Astrocyte (in vitro differentiated cells and primary cell): ENCODE measurements around the gene GRIN2A. TPM values are rescaled to one million over a fixed set of nuclear protein-coding genes. Genes with fewer than 3 reads are reported as not detected.

Source experiments
- DNase-seq: peaks from one replicate; pipeline ENCODE4 v3.0.0-alpha.2; 2010; ENCODE audit warnings: low read depth
- FAIRE-seq: peaks from 2 replicates; lab custom pipeline; 2011; peaks lifted over from hg19 to GRCh38; lab: Jason Lieb, UNC
- H2AFZ ChIP-seq: 2 replicates; pipeline ENCODE4 v1.6.0; 2012; ENCODE audit warnings: low read depth, low read length, inconsistent platforms
- H3K27ac ChIP-seq: 2 replicates; pipeline ENCODE4 v1.5.1; 2011; ENCODE audit warnings: low read depth, low read length, inconsistent platforms
- H3K27me3 ChIP-seq: 2 replicates; pipeline ENCODE4 v1.6.0; 2011; ENCODE audit warnings: low read length, inconsistent platforms; ENCODE audit not compliant: insufficient read depth
- H3K36me3 ChIP-seq: 2 replicates; pipeline ENCODE4 v1.5.1; 2011; ENCODE audit warnings: low read length, inconsistent platforms; ENCODE audit not compliant: insufficient read depth
- H3K4me1 ChIP-seq: 2 replicates; pipeline ENCODE4 v1.5.1; 2011; ENCODE audit warnings: low read length, inconsistent platforms; ENCODE audit not compliant: insufficient read depth
- H3K4me2 ChIP-seq: 2 replicates; pipeline ENCODE4 v1.6.0; 2012; ENCODE audit warnings: low read length, inconsistent platforms
- H3K4me3 ChIP-seq: 2 replicates; pipeline ENCODE4 v1.5.1; 2011; ENCODE audit warnings: low read depth, mild to moderate bottlenecking, low read length, inconsistent platforms; ENCODE audit not compliant: insufficient read depth
- H3K79me2 ChIP-seq: 2 replicates; pipeline ENCODE4 v1.6.0; 2012; ENCODE audit warnings: mild to moderate bottlenecking, low read length, inconsistent platforms; ENCODE audit not compliant: insufficient read depth
- H3K9ac ChIP-seq: 2 replicates; pipeline ENCODE4 v1.6.0; 2012; ENCODE audit warnings: mild to moderate bottlenecking, low read length, inconsistent platforms
- H3K9me3 ChIP-seq: 2 replicates; pipeline ENCODE4 v1.5.1; 2012; ENCODE audit warnings: low read depth, mild to moderate bottlenecking, low read length, inconsistent platforms; ENCODE audit not compliant: insufficient read depth
- H4K20me1 ChIP-seq: 2 replicates; pipeline ENCODE4 v1.6.0; 2012; ENCODE audit warnings: low read length, inconsistent platforms; ENCODE audit not compliant: insufficient read depth
- H3K27ac Mint-ChIP-seq: one replicate; pipeline ENCODE4 v1.8.0; 2021; ENCODE audit warnings: mild to moderate bottlenecking, mixed read lengths; ENCODE audit not compliant: unreplicated experiment
- H3K27me3 Mint-ChIP-seq: one replicate; pipeline ENCODE4 v1.8.0; 2021; ENCODE audit warnings: low read depth, mixed read lengths; ENCODE audit not compliant: unreplicated experiment
- H3K36me3 Mint-ChIP-seq: one replicate; pipeline ENCODE4 v1.8.0; 2021; ENCODE audit warnings: low read depth, mixed read lengths; ENCODE audit not compliant: unreplicated experiment
- H3K4me1 Mint-ChIP-seq: one replicate; pipeline ENCODE4 v1.8.0; 2021; ENCODE audit warnings: low read depth, mixed read lengths; ENCODE audit not compliant: unreplicated experiment
- H3K4me3 Mint-ChIP-seq: one replicate; pipeline ENCODE4 v1.8.0; 2021; ENCODE audit warnings: mild to moderate bottlenecking, moderate library complexity, mixed read lengths; ENCODE audit not compliant: unreplicated experiment
- H3K9me3 Mint-ChIP-seq: one replicate; pipeline ENCODE4 v1.8.0; 2021; ENCODE audit warnings: mild to moderate bottlenecking, mixed read lengths; ENCODE audit not compliant: unreplicated experiment
- EZH2 ChIP-seq: IDR thresholded peaks from 2 replicates; pipeline ENCODE4 v1.6.1; 2012; ENCODE audit warnings: mild to moderate bottlenecking, low read length, inconsistent platforms; ENCODE audit not compliant: insufficient read depth
- total RNA-seq: library from RNA; stranded (reverse); gene quantifications from 2 replicates; pipeline ENCODE4 v1.2.1, GENCODE V29; 2021
- TF ChIP-seq, protein P1 (sequence below): IDR thresholded peaks from 2 replicates; pipeline ENCODE4 v1.5.1; 2011; ENCODE audit warnings: low read depth, mild to moderate bottlenecking, inconsistent platforms, low read length, moderate library complexity; ENCODE audit not compliant: insufficient read depth

The GRIN2A gene
- total RNA-seq, 1 donor from 2014 or later = 0.68 TPM

GRCh38 chr16:9845661-9846361, 336.4 kb downstream of the GRIN2A start:
- Histone ChIP-seq H3K9me3 (no peaks in the 10 kb centered on the region), H3K9ac (peak overlapping the region; percentile 32), H4K20me1 (no peaks in the 10 kb centered on the region), H3K79me2 (no peaks in the 10 kb centered on the region), H3K36me3 (no peaks in the 10 kb centered on the region), H3K4me2 (peak overlapping the region; percentile 51), H3K27ac (peak overlapping the region; percentile 70), H3K27me3 (no peaks in the 10 kb centered on the region), H3K4me1 (peaks cover 32% of the 10 kb centered on the region), H2AFZ (no peak overlapping the region), H3K4me3 (no peak overlapping the region)
- DNase-seq (peak; percentile 64), FAIRE-seq (no peak)
- TF ChIP-seq, protein P1, sequence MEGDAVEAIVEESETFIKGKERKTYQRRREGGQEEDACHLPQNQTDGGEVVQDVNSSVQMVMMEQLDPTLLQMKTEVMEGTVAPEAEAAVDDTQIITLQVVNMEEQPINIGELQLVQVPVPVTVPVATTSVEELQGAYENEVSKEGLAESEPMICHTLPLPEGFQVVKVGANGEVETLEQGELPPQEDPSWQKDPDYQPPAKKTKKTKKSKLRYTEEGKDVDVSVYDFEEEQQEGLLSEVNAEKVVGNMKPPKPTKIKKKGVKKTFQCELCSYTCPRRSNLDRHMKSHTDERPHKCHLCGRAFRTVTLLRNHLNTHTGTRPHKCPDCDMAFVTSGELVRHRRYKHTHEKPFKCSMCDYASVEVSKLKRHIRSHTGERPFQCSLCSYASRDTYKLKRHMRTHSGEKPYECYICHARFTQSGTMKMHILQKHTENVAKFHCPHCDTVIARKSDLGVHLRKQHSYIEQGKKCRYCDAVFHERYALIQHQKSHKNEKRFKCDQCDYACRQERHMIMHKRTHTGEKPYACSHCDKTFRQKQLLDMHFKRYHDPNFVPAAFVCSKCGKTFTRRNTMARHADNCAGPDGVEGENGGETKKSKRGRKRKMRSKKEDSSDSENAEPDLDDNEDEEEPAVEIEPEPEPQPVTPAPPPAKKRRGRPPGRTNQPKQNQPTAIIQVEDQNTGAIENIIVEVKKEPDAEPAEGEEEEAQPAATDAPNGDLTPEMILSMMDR = no peak
- TF ChIP-seq EZH2 = no peak
- Mint-ChIP-seq H3K4me1 (peaks cover 20% of the 10 kb centered on the region), H3K9me3 (no peaks in the 10 kb centered on the region), H3K27ac (no peak overlapping the region), H3K27me3 (peaks cover 1% of the 10 kb centered on the region), H3K36me3 (no peaks in the 10 kb centered on the region), H3K4me3 (no peak overlapping the region)

DNA sequence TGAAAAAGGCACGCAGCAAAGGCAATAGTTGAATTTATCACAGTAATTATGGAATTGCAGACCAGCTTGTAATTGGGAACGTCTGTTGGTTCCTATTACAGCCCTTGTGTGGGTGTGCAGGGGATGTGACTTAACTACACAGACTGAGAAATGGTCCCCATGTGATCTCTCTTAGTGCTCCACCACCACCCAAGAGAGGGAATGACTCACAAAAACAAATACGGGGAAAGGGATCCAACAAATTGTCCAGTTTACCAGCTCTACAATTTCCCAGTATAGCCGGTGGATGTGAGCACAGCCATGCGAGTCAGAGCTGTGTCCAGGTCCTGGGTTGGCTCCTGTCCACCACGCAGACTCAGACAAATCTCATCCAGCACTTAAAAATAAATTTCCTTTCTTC, 337.9 kb downstream of the GRIN2A start:
- no peak overlapping the region for H3K9ac ChIP-seq
- H3K4me1 Mint-ChIP-seq = peaks cover 22% of the 10 kb centered on the region
- no peak overlapping the region for H2AFZ ChIP-seq
- no peak for TF ChIP-seq EZH2
- TF ChIP-seq, protein P1 = no peak
- no peaks in the 10 kb centered on the region for H3K36me3 Mint-ChIP-seq
- H3K27me3 ChIP-seq = no peaks in the 10 kb centered on the region
- peak; percentile 72 for DNase-seq
- no peak overlapping the region for H3K4me3 Mint-ChIP-seq
- H3K27ac Mint-ChIP-seq = no peak overlapping the region
- no peaks in the 10 kb centered on the region for H3K36me3 ChIP-seq
- no peaks in the 10 kb centered on the region for H3K9me3 ChIP-seq
- no peak for FAIRE-seq
- no peak overlapping the region for H3K4me3 ChIP-seq
- H3K4me2 ChIP-seq = peak overlapping the region; percentile 44
- H3K79me2 ChIP-seq = no peaks in the 10 kb centered on the region
- H3K27me3 Mint-ChIP-seq = no peaks in the 10 kb centered on the region
- no peaks in the 10 kb centered on the region for H4K20me1 ChIP-seq
- no peaks in the 10 kb centered on the region for H3K9me3 Mint-ChIP-seq
- H3K27ac ChIP-seq = peak overlapping the region; percentile 70
- H3K4me1 ChIP-seq = peaks cover 32% of the 10 kb centered on the region

- no peak overlapping the region for H3K4me3 Mint-ChIP-seq
- peak overlapping the region; percentile 70 for H3K27ac ChIP-seq
- H3K79me2 ChIP-seq = no peaks in the 10 kb centered on the region
- H3K27me3 Mint-ChIP-seq = no peaks in the 10 kb centered on the region
- peaks cover 22% of the 10 kb centered on the region for H3K4me1 Mint-ChIP-seq
- H3K9me3 ChIP-seq = no peaks in the 10 kb centered on the region
- peaks cover 32% of the 10 kb centered on the region for H3K4me1 ChIP-seq
- no peaks in the 10 kb centered on the region for H3K36me3 Mint-ChIP-seq
- TF ChIP-seq, protein P1 = no peak
- TF ChIP-seq EZH2 = no peak
- H2AFZ ChIP-seq = no peak overlapping the region
- no peak overlapping the region for H3K4me3 ChIP-seq
- peak overlapping the region; percentile 82 for H3K27ac Mint-ChIP-seq
- DNase-seq (peak; percentile 37), FAIRE-seq (no peak)
- H3K4me2 ChIP-seq = peak overlapping the region; percentile 44
- H4K20me1 ChIP-seq = no peaks in the 10 kb centered on the region
- no peaks in the 10 kb centered on the region for H3K27me3 ChIP-seq
- no peaks in the 10 kb centered on the region for H3K36me3 ChIP-seq
- H3K9ac ChIP-seq = no peak overlapping the region
- H3K9me3 Mint-ChIP-seq = no peaks in the 10 kb centered on the region
These were observed 338.7 kb downstream of the GRIN2A start for GRCh38 chr16:9843424-9844018.
